Liver (tissue), 9 donors: ENCODE data around the gene TAAR5. TPM values are rescaled to one million over a fixed set of nuclear protein-coding genes. Genes with fewer than 3 reads are reported as not detected.

Experiments
- DNase-seq: peaks from one replicate; pipeline ENCODE4 v3.0.0-alpha.2; 2017; ENCODE audit warnings: low spot score
- H3K27ac ChIP-seq, 2 donors: one replicate each; pipeline ENCODE4 v1.7.0; 2013; ENCODE audit warnings: inconsistent platforms in 2 of 2, low read length in 2 of 2, control low read depth in 1 of 2, low read depth in 1 of 2, mild to moderate bottlenecking in 1 of 2
- H3K27me3 ChIP-seq, 4 donors: one replicate each; pipeline versions ENCODE4 v1.6.1 to v1.7.0; 2013; ENCODE audit warnings: low read length in 3 of 4, inconsistent platforms in 1 of 4, mild to moderate bottlenecking in 1 of 4, moderate library complexity in 1 of 4; ENCODE audit not compliant: control insufficient read depth in 4 of 4, insufficient read depth in 4 of 4
- H3K36me3 ChIP-seq, 4 donors: one replicate each; pipeline versions ENCODE4 v1.6.1 to v1.7.0; 2013; ENCODE audit warnings: low read length in 3 of 4, mild to moderate bottlenecking in 3 of 4, low read depth in 1 of 4, moderate library complexity in 1 of 4; ENCODE audit not compliant: control insufficient read depth in 4 of 4, insufficient read depth in 3 of 4
- H3K4me1 ChIP-seq, 4 donors: one replicate each; pipeline versions ENCODE4 v1.6.1 to v1.7.0; 2013; ENCODE audit warnings: low read length in 3 of 4, mild to moderate bottlenecking in 3 of 4, moderate library complexity in 1 of 4; ENCODE audit not compliant: control insufficient read depth in 4 of 4, insufficient read depth in 4 of 4
- H3K4me3 ChIP-seq, 3 donors: one replicate each; pipeline versions ENCODE4 v1.6.1 to v1.7.0; 2013; ENCODE audit warnings: low read length in 3 of 3, control low read depth in 1 of 3, low read depth in 1 of 3, mild to moderate bottlenecking in 1 of 3
- H3K9ac ChIP-seq, 2 donors: one replicate each; pipeline ENCODE4 v1.7.0; 2013; ENCODE audit warnings: low read length in 2 of 2, mild to moderate bottlenecking in 2 of 2, moderate library complexity in 2 of 2, control low read depth in 1 of 2, low read depth in 1 of 2
- H3K9me3 ChIP-seq, 4 donors: one replicate each; pipeline versions ENCODE4 v1.6.1 to v1.7.0; 2013; ENCODE audit warnings: low read length in 3 of 4; ENCODE audit not compliant: control insufficient read depth in 4 of 4
- CTCF ChIP-seq: fragments of 150-350 bp; IDR thresholded peaks from 2 replicates; pipeline ENCODE4 v1.5.1; 2017; ENCODE audit warnings: improper control_type of control experiment, low read depth, low read length; ENCODE audit not compliant: missing input control
- EGR1 ChIP-seq, 2 donors: IDR thresholded peaks; 2 replicates each; pipeline ENCODE4 v1.6.1; 2016 to 2018; ENCODE audit warnings: antibody characterized with exemption in 2 of 2, low read depth in 2 of 2
- FOXA1 ChIP-seq: IDR thresholded peaks from 2 replicates; pipeline ENCODE4 v1.6.1; 2016; ENCODE audit warnings: antibody characterized with exemption
- FOXA2 ChIP-seq: IDR thresholded peaks from 2 replicates; pipeline ENCODE4 v1.6.1; 2016; ENCODE audit warnings: antibody characterized with exemption
- GABPA ChIP-seq, 2 donors: IDR thresholded peaks in 1 of 2; conservative IDR thresholded peaks in 1 of 2; 2 replicates each; pipeline ENCODE4 v1.6.1; 2016; ENCODE audit warnings: antibody characterized with exemption in 2 of 2, mild to moderate bottlenecking in 1 of 2, moderate library complexity in 1 of 2
- HNF4A ChIP-seq, 2 donors: conservative IDR thresholded peaks; 2 replicates each; pipeline ENCODE4 v1.6.1; 2016; ENCODE audit warnings: antibody characterized with exemption in 2 of 2, mild to moderate bottlenecking in 2 of 2
- MAX ChIP-seq: IDR thresholded peaks from 2 replicates; pipeline ENCODE4 v1.6.1; 2016; ENCODE audit warnings: antibody characterized with exemption
- NR2F2 ChIP-seq: IDR thresholded peaks from 2 replicates; pipeline ENCODE4 v1.6.1; 2016; ENCODE audit warnings: antibody characterized with exemption
- RAD21 ChIP-seq, 2 donors: IDR thresholded peaks; 2 replicates each; pipeline ENCODE4 v1.6.1; 2016; ENCODE audit warnings: antibody characterized with exemption in 2 of 2, mild to moderate bottlenecking in 2 of 2
- REST ChIP-seq: IDR thresholded peaks from 2 replicates; pipeline ENCODE4 v1.6.1; 2016; ENCODE audit warnings: antibody characterized with exemption, mild to moderate bottlenecking
- RXRA ChIP-seq, 2 donors: IDR thresholded peaks; 2 replicates each; pipeline ENCODE4 v1.6.1; 2017 to 2018; ENCODE audit warnings: antibody characterized with exemption in 2 of 2, mild to moderate bottlenecking in 1 of 2
- SP1 ChIP-seq: IDR thresholded peaks from 2 replicates; pipeline ENCODE4 v1.6.1; 2018; ENCODE audit warnings: antibody characterized with exemption, mild to moderate bottlenecking
- TAF1 ChIP-seq: conservative IDR thresholded peaks from 2 replicates; pipeline ENCODE4 v1.6.1; 2016; ENCODE audit warnings: antibody characterized with exemption, mild to moderate bottlenecking
- YY1 ChIP-seq: IDR thresholded peaks from 2 replicates; pipeline ENCODE4 v1.6.1; 2016; ENCODE audit warnings: antibody characterized with exemption, mild to moderate bottlenecking
- WGBS: extraction: QIAGEN DNeasy Blood & Tissue Kit; methylation state at CpG from one replicate; pipeline ENCODE4 v1.1.7; 2013; 5-methylcytosine and 5-hydroxymethylcytosine counted together
- polyA plus RNA-seq, 2 donors: library from polyadenylated mRNA; stranded (reverse) in 1 of 2; unstranded in 1 of 2; fragments of 200-250 nt in 1 of 2; fragments of >200 nt in 1 of 2; fragmentation: Nextera tagmentation in 1 of 2; extraction: Ambion mirVana in 1 of 2; gene quantifications; one replicate each; pipeline versions ENCODE4 v1.2.1 to v1.2.3, GENCODE V29; 2013 to 2015
- total RNA-seq, 2 donors: library from RNA; depleted of rRNA; stranded (reverse); fragments of >200 nt; gene quantifications; one replicate each; pipeline ENCODE4 v1.2.3, GENCODE V29; 2014
- TF ChIP-seq, protein P1 (sequence below): IDR thresholded peaks from 2 replicates; pipeline ENCODE4 v1.6.1; 2016; ENCODE audit warnings: antibody characterized with exemption
- TF ChIP-seq, protein P2 (sequence below): IDR thresholded peaks from 2 replicates; pipeline ENCODE4 v1.6.1; 2016; ENCODE audit warnings: antibody characterized with exemption
- donor health status: healthy.
- donor health status: healthy.
- donor health status: healthy.
- donor health status: healthy.
- donor health status: healthy.

The TAAR5 gene
- total and polyA plus RNA-seq, 4 donors: not detected

GRCh38 chr6:132584698-132585097 lies 4.8 kb downstream of the TAAR5 start (continued):
- TF ChIP-seq, protein P1, sequence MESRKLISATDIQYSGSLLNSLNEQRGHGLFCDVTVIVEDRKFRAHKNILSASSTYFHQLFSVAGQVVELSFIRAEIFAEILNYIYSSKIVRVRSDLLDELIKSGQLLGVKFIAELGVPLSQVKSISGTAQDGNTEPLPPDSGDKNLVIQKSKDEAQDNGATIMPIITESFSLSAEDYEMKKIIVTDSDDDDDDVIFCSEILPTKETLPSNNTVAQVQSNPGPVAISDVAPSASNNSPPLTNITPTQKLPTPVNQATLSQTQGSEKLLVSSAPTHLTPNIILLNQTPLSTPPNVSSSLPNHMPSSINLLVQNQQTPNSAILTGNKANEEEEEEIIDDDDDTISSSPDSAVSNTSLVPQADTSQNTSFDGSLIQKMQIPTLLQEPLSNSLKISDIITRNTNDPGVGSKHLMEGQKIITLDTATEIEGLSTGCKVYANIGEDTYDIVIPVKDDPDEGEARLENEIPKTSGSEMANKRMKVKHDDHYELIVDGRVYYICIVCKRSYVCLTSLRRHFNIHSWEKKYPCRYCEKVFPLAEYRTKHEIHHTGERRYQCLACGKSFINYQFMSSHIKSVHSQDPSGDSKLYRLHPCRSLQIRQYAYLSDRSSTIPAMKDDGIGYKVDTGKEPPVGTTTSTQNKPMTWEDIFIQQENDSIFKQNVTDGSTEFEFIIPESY: no peak
- no peak for TF ChIP-seq TAF1
- no peak for TF ChIP-seq RXRA (IDR thresholded peaks at IDR 0.05)
- TF ChIP-seq, protein P2, sequence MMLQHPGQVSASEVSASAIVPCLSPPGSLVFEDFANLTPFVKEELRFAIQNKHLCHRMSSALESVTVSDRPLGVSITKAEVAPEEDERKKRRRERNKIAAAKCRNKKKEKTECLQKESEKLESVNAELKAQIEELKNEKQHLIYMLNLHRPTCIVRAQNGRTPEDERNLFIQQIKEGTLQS: no peak
- no peak for TF ChIP-seq HNF4A (conservative IDR thresholded peaks at IDR 0.05)
- TF ChIP-seq YY1: no peak
- no peak for TF ChIP-seq FOXA2
- no peak for TF ChIP-seq RAD21 (IDR thresholded peaks at IDR 0.05)
- TF ChIP-seq EGR1 (IDR thresholded peaks at IDR 0.05; ENCODE audit: low read depth in 2 of 2): no peak
- no peak for TF ChIP-seq MAX
- no peak for TF ChIP-seq FOXA1
- TF ChIP-seq GABPA (IDR thresholded peaks at IDR 0.05 in 1 of 2, conservative IDR thresholded peaks at IDR 0.05 in 1 of 2): no peak

- Histone ChIP-seq H3K36me3 (no peaks in the 10 kb centered on the region), H3K4me3 (no peak overlapping the region), H3K4me1 (no peaks in the 10 kb centered on the region), H3K9me3 (no peaks in the 10 kb centered on the region), H3K27me3 (peaks cover 0 to 5% (median 0%) of the 10 kb centered on the region in 4 donors), H3K9ac (no peak overlapping the region), H3K27ac (no peak overlapping the region)
- DNase-seq: no peak
- TF ChIP-seq FOXA2 (no peak), CTCF (no peak), NR2F2 (no peak), SP1 (no peak), TAF1 (no peak)
- TF ChIP-seq, protein P1: no peak
Measured at GRCh38 chr6:132571774-132572173, 17.8 kb downstream of the TAAR5 start.

DNA sequence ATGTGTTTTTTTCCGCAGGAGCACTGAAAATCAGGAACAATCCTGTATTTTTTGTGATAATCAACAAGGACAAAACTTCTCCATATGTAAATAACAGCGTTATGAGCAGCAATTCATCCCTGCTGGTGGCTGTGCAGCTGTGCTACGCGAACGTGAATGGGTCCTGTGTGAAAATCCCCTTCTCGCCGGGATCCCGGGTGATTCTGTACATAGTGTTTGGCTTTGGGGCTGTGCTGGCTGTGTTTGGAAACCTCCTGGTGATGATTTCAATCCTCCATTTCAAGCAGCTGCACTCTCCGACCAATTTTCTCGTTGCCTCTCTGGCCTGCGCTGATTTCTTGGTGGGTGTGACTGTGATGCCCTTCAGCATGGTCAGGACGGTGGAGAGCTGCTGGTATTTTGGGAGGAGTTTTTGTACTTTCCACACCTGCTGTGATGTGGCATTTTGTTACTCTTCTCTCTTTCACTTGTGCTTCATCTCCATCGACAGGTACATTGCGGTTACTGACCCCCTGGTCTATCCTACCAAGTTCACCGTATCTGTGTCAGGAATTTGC lies 19.2 kb downstream of the TAAR5 start, which contains the start of gene TAAR6:
Gene TAAR6 (plus strand): TSS at position 102 of the 557 bp plus-strand sequence. CDS start 0 bp downstream, at position 102.
- Histone ChIP-seq H3K36me3 (no peaks in the 10 kb centered on the region), H3K4me3 (no peak within 1 kb of the TSS), H3K4me1 (no peaks in the 10 kb centered on the region), H3K27ac (no peak within 1 kb of the TSS), H3K27me3 (peaks cover 0 to 5% (median 0%) of the 10 kb centered on the region in 4 donors), H3K9me3 (no peaks in the 10 kb centered on the region), H3K9ac (no peak within 1 kb of the TSS)
- 83% methylated on average over 15 of the region's 15 CpGs for WGBS
- TF ChIP-seq REST: no peak
- no peak for TF ChIP-seq CTCF
- TF ChIP-seq RAD21 (IDR thresholded peaks at IDR 0.05): no peak
- DNase-seq: no peak
